Panc1 (cell line): ENCODE data around the gene AURKB. TPM values are rescaled to one million over a fixed set of nuclear protein-coding genes. Genes with fewer than 3 reads are reported as not detected.

ENCODE experiments used
- ATAC-seq: fragments of 200-7000 bp; cut with Tn5 transposase; 2 replicates; pipeline ENCODE4 v1.9.1; 2020; ENCODE audit warnings: mild to moderate bottlenecking, moderate library complexity
- BruUV-seq: library from RNA; stranded (reverse); fragments of 400-500 nt; replicated peaks from 2 replicates; lab custom pipeline; 2021; lab: Mats Ljungman, UMichigan
- CTCF ChIA-PET: fragments of 300-600 bp; sonication (Branson Sonifier 250); formaldehyde crosslinking; loops from one replicate; lab custom pipeline; 2022; ENCODE audit warnings: antibody characterized with exemption; lab: Charles Lee
- POLR2A ChIA-PET: fragments of 300-600 bp; sonication (Branson Sonifier 250); formaldehyde crosslinking; loops from one replicate; lab custom pipeline; 2022; ENCODE audit warnings: antibody characterized with exemption; lab: Charles Lee
- DNase-seq: peaks from one replicate; pipeline ENCODE4 v3.0.0-alpha.2; 2010; ENCODE audit warnings: low read depth, low spot score
- H3K27ac ChIP-seq: 2 replicates; pipeline ENCODE4 v1.5.1; 2011; ENCODE audit warnings: mild to moderate bottlenecking, low read length, inconsistent platforms
- H3K27me3 ChIP-seq: fragments of 200-500 bp; sonication (Bioruptor generic); 2 replicates; pipeline ENCODE4 v1.6.0; 2014; ENCODE audit warnings: low read length, inconsistent platforms; ENCODE audit not compliant: control insufficient read depth, insufficient read depth
- H3K36me3 ChIP-seq: fragments of 200-500 bp; sonication (Bioruptor generic); 2 replicates; pipeline ENCODE4 v1.5.1; 2014; ENCODE audit warnings: inconsistent platforms, mild to moderate bottlenecking, low read length, moderate library complexity; ENCODE audit not compliant: control insufficient read depth, insufficient read depth
- H3K4me1 ChIP-seq: 2 replicates; pipeline ENCODE4 v1.5.1; 2011; ENCODE audit warnings: inconsistent platforms, mild to moderate bottlenecking, low read length, moderate library complexity; ENCODE audit not compliant: control insufficient read depth, insufficient read depth
- H3K4me3 ChIP-seq, 2 experiments: 2 replicates each; pipeline ENCODE4 v1.5.1; 2011 to 2012; ENCODE audit warnings: low read depth in 2 of 2, low read length in 2 of 2, mild to moderate bottlenecking in 2 of 2, inconsistent platforms in 1 of 2, moderate library complexity in 1 of 2
- H3K9me3 ChIP-seq: fragments of 200-500 bp; sonication (Bioruptor generic); 2 replicates; pipeline ENCODE4 v1.5.1; 2014; ENCODE audit warnings: low read depth, mild to moderate bottlenecking, inconsistent platforms, low read length, moderate library complexity; ENCODE audit not compliant: control insufficient read depth, insufficient read depth
- POLR2AphosphoS5 ChIP-seq: IDR thresholded peaks from 2 replicates; pipeline ENCODE4 v1.6.1; 2012; ENCODE audit warnings: mild to moderate bottlenecking, low read depth, low read length, moderate library complexity
- SIN3A ChIP-seq: IDR thresholded peaks from 2 replicates; pipeline ENCODE4 v1.6.1; 2012; ENCODE audit warnings: low read depth, mild to moderate bottlenecking, low read length, moderate library complexity, borderline replicate concordance; ENCODE audit not compliant: insufficient read depth
- TCF7L2 ChIP-seq: IDR thresholded peaks from 2 replicates; pipeline ENCODE4 v1.6.1; 2011; ENCODE audit warnings: mild to moderate bottlenecking, low read depth, low read length, inconsistent platforms
- in situ Hi-C: cut with HindIII; loops from 2 replicates; pipeline ENCODE4 v1.10.0; 2016; ENCODE audit warnings: low sequenced_read_pairs, low pct_unique_long_range_greater_than_20kb
- intact Hi-C: fragments of 100-400 bp; cut with micrococcal nuclease; formaldehyde crosslinking; loops from one replicate; pipeline ENCODE4 v1.10.0; 2022; ENCODE audit not compliant: unreplicated experiment
- total RNA-seq: library from RNA; stranded (reverse); gene quantifications from one replicate; pipeline ENCODE4 v1.2.1, GENCODE V29; 2021; ENCODE audit not compliant: unreplicated experiment
- TF ChIP-seq, protein P1 (sequence below): fragments of 450-650 bp; IDR thresholded peaks from 2 replicates; pipeline ENCODE4 v1.5.1; 2017; ENCODE audit warnings: mild to moderate bottlenecking
- TF ChIP-seq, protein P2 (sequence below), 2 experiments: IDR thresholded peaks; 2 replicates each; pipeline ENCODE4 v1.6.1; 2011 to 2012; ENCODE audit warnings: low read depth in 2 of 2, control low read depth in 1 of 2, low read length in 1 of 2, mild to moderate bottlenecking in 1 of 2, moderate library complexity in 1 of 2; ENCODE audit not compliant: insufficient read depth in 1 of 2

The AURKB gene
- total RNA-seq, 1 experiment from 2014 or later = 85.8 TPM

DNA sequence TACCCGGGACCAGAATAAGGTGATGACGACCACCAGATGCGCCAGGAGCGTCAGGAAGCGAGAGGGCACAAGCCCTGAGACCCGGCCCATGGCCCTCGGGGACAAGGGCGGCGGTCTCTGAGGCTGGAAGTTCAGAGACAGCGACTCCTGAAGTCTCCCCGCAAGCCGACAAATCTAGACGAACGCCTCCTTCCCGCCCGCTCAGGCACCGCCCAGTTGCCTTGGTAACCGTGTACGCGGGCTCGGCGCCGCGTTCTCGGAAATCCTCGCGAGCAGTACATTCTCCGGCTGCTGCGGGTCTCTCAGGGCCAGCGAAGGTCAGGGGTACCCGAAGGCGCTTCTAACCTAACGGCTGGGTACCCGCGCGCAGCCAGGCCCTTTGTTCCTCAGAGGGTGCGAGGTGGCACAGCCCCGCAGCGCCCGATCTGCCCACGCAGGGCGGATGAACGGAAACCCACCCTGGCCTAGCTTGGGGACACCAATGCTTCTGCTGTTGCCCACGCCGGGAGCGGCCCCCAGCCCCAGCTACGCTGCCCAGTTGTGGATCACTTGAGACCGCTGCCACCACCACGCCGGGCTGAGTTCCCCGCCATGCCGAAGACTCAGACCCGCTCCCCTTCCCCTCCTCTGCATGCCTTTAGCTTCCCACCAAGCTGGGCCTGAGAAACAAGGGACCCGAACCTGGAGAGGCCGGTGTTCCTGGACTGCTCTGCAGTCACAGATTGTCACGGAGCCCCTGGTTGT is 34.0 kb downstream of the AURKB start, which contains the start of gene TMEM107:
TMEM107 (minus strand) TSS at position 184 of the 744 bp plus-strand sequence; CDS start at position 90, 94 bp downstream.
- ChIA-PET POLR2A (interaction anchor here (0.6 kb wide), 1 partner anchor 412 kb away, joined by 4 read pairs; no protein-coding TSS in a partner anchor), CTCF (no interaction called here)
- peak; percentile 78 for ATAC-seq
- Histone ChIP-seq H3K27me3 (no peaks in the 10 kb centered on the region), H3K36me3 (no peaks in the 10 kb centered on the region), H3K4me1 (peaks cover 18% of the 10 kb centered on the region), H3K9me3 (no peaks in the 10 kb centered on the region), H3K4me3 (peak within 1 kb of the TSS; percentile 58 to 66), H3K27ac (peak within 1 kb of the TSS; percentile 96)
- DNase-seq = no peak
- BruUV-seq = no TSS peak
- TF ChIP-seq, protein P1, sequence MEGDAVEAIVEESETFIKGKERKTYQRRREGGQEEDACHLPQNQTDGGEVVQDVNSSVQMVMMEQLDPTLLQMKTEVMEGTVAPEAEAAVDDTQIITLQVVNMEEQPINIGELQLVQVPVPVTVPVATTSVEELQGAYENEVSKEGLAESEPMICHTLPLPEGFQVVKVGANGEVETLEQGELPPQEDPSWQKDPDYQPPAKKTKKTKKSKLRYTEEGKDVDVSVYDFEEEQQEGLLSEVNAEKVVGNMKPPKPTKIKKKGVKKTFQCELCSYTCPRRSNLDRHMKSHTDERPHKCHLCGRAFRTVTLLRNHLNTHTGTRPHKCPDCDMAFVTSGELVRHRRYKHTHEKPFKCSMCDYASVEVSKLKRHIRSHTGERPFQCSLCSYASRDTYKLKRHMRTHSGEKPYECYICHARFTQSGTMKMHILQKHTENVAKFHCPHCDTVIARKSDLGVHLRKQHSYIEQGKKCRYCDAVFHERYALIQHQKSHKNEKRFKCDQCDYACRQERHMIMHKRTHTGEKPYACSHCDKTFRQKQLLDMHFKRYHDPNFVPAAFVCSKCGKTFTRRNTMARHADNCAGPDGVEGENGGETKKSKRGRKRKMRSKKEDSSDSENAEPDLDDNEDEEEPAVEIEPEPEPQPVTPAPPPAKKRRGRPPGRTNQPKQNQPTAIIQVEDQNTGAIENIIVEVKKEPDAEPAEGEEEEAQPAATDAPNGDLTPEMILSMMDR = no peak; the same call in 1 of the 2 replicates
- peak; percentile 76; the same call in 1 of the 2 replicates for TF ChIP-seq SIN3A
- TF ChIP-seq TCF7L2 = no peak
- 0 out of 2 replicates have a peak, but pooled peaks have one; percentile 42 for TF ChIP-seq POLR2AphosphoS5
- TF ChIP-seq, protein P2, sequence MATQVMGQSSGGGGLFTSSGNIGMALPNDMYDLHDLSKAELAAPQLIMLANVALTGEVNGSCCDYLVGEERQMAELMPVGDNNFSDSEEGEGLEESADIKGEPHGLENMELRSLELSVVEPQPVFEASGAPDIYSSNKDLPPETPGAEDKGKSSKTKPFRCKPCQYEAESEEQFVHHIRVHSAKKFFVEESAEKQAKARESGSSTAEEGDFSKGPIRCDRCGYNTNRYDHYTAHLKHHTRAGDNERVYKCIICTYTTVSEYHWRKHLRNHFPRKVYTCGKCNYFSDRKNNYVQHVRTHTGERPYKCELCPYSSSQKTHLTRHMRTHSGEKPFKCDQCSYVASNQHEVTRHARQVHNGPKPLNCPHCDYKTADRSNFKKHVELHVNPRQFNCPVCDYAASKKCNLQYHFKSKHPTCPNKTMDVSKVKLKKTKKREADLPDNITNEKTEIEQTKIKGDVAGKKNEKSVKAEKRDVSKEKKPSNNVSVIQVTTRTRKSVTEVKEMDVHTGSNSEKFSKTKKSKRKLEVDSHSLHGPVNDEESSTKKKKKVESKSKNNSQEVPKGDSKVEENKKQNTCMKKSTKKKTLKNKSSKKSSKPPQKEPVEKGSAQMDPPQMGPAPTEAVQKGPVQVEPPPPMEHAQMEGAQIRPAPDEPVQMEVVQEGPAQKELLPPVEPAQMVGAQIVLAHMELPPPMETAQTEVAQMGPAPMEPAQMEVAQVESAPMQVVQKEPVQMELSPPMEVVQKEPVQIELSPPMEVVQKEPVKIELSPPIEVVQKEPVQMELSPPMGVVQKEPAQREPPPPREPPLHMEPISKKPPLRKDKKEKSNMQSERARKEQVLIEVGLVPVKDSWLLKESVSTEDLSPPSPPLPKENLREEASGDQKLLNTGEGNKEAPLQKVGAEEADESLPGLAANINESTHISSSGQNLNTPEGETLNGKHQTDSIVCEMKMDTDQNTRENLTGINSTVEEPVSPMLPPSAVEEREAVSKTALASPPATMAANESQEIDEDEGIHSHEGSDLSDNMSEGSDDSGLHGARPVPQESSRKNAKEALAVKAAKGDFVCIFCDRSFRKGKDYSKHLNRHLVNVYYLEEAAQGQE (IDR thresholded peaks at IDR 0.05; ENCODE audit: insufficient read depth in 1 of 2, low read depth in 2 of 2, low read length in 1 of 2) = no peak
- in situ Hi-C loops (no loop called here), intact Hi-C loops (no loop called here)

DNA sequence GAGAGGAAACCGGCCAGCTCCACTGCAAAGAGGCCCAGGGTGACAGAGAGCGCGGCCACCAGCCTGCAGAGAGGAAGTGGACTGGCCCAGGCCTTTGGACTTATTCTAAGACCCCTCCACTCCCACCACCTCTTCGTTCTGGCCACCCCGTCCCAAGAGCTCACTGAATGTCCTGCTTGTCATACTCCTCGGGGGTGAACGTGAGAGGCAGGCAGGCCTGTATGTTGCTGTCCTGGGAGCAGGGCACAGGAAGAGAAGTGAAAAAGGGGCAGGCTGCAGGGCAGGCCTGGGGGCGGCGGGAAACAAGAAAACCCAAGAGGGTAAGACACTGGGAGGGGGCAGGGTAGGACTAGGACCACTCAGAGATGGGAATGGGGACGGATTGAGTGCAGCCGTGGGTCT is 34.6 kb downstream of the AURKB start:
- Histone ChIP-seq H3K36me3 (no peaks in the 10 kb centered on the region), H3K4me1 (peaks cover 18% of the 10 kb centered on the region), H3K27ac (peak overlapping the region; percentile 96), H3K27me3 (no peaks in the 10 kb centered on the region), H3K4me3 (peak overlapping the region; percentile 58 to 66), H3K9me3 (no peaks in the 10 kb centered on the region)
- ChIA-PET POLR2A (no interaction called here), CTCF (no interaction called here)
- ATAC-seq = peak; percentile 10
- TF ChIP-seq, protein P1 = no peak
- TF ChIP-seq, protein P2 (IDR thresholded peaks at IDR 0.05; ENCODE audit: insufficient read depth in 1 of 2, low read depth in 2 of 2, low read length in 1 of 2) = no peak
- TF ChIP-seq TCF7L2 (no peak), SIN3A (no peak), POLR2AphosphoS5 (no peak)
- BruUV-seq = no TSS peak
- in situ Hi-C loops = no loop called here
- intact Hi-C loops = no loop called here
- DNase-seq = no peak
